Ecto neural progenitor cell (in vitro differentiated cells): ENCODE results near the gene GPC6.
"Not testable (repeated sequence)": the region's sequence is repeated elsewhere in the genome, so short reads cannot be mapped to it uniquely, and the experiment has no call there.

Experiments
- DNase-seq: peaks from one replicate; pipeline ENCODE4 v3.0.0-alpha.2; 2018; ENCODE audit warnings: low spot score

GPC6 gene

DNA sequence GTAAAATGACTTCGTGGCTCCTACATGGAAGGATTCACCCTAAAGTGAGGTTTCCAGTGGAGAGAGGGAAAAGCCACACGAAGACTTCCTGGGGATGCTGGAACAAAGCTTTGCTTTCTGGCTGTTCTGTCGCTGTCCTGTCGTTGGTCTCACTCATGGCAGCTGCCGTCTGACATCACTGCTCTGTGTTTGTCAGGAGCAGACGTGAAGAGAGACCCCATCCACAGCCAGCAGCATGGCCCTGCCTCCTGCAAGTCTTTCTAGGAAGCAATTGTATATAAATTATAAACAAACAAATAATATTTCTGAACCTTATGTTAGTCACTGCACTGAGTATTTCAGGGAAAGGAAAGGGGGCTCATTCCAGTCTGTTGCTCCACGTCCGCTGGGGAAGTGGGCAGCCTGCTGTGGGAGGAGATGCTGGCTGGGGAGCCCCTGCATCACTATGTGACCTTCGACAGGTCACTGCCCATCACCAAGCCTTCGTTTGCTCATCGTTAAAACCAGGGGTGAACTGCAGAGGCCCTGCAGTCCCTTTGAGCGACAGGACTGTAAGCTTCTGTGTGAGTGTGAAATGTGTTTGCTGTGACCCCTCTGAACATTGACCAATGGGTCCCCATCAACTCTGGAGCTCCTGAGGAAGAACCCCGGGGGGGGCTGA lies 1101.9 kb downstream of the GPC6 start:
- no peak for DNase-seq

DNA sequence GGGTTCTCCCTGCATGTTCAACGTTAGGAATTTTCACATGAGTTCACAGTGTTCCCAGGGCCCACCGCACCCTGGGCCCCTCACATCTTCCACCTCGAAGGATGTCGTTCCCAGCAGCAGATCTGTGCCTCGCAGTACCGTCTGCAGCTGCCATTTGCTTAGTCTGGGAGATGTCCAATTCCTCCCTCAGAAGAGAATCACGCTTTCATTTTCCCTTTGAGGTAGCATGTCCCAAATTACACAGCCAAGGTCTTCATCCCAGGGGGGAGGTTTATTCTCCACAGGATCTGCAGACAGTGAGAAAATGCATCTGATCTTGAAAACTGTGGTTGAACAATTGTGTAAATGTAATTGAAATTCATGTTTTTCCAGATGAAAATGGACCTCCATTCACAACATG lies 1102.7 kb downstream of the GPC6 start:
- DNase-seq, result no peak

DNA sequence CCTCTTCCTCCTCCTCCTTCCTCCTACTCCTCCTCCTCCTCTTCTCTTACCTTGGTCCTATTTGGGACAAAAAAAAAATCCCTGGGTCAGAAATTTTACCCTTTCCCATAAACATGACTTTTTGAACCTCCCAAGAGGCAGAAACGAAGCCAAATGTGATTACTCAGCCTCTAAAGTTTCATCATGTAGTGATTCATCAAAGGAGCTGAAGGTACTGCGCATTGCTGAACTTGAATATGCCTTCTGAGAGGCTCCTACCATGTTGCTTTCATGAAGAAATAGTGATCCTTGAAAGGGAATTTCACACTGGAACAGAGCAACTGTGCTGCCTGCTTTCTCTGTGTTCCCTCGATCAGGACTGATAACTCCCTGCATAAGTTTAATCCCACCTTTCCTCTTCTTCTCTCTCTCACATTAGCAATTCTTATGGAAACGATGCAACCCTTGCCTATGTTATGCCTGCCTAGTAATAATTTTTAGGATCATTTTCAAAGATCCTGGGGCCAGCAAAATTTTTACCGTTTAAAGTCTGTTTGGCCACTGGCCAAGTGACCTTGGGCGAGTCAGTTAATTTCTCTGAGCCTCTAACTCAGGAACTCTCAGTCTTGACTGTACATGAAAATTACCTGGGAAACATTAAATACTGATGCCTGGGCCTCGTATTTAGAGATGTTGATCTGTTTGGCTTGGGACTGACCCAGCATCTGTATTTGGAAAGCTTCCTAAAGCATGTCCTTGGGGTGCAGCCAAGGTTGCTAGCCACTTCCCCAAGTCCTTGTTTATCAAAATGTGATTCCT lies 1103.3 kb downstream of the GPC6 start:
- no peak for DNase-seq

DNA sequence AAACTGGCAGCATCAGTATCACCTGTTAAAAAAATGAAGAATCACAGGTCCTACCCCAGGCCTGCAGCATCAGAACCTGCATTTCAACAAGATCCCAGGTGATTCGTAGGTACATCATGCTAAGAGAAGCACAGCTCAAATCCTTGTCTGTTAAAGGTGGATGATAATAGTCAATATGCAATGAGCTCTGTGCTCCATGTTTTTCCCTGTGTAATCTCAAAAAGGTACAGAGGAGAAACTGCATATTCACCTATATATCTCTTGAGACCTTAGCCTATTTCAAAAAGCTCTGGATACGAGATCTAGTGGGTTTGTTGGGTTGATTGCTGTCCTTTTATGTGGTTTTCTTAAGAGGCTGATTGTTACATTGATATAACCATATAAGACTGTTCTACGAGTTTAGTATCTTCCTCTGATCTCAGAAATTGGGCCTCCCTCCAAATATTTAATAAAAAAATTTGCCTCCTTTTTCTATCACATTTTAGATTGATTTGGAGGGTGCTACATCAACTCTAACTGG lies 1104.0 kb downstream of the GPC6 start:
- DNase-seq, result no peak

DNA sequence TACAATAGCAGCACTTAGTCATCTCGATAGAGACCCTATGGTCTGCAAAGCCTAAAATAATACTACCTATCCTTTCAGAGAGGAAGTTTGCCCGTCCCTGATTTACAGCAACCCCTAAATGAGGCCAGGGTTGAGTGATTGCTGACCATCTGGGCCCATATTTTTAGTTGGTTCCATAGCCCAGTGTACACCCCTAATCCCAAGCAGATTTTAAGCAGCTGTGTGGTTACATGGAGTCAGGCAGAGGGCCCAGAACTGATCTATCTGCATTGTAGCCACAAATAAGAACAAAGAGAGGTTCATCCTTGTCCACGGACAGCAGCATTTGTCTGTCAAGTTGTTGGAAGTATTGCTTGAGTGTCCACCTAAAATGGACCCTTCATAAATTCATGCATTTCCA lies 1104.7 kb downstream of the GPC6 start:
- no peak for DNase-seq

DNA sequence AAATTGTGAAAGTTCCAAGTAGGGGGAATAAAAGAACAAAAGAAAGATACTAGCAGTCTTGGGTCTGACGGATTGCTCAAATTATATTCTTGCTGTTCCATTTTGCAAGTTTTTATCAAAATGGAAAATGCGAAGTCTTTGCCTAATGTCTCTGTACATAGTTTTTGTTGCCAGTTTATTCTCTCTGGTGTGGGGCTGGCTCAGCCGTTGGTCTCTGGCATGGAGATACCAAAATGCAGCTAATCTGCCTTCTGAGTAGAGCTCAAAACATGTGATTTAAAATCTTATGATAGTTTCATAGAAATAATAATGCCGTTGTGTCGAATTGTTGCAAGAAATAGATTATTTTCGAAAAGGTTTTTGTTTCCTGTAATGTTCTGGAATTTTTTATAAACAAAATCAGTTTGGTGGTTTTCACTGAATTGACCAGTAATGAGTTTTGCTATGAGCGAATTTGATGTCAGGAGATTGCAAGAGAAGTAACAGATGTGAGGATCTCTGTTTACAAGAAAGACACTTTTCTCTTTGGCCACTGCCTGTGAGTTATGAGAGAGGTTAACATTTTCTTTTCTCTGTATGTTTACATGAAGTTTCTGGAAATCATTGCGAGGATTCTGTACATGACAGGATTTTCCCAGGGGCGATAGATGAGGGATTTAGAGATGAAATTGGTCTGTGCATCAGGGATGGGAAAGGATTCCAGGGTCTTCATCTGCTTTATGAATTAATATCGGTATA lies 1105.9 kb downstream of the GPC6 start:
- DNase-seq, result no peak

DNA sequence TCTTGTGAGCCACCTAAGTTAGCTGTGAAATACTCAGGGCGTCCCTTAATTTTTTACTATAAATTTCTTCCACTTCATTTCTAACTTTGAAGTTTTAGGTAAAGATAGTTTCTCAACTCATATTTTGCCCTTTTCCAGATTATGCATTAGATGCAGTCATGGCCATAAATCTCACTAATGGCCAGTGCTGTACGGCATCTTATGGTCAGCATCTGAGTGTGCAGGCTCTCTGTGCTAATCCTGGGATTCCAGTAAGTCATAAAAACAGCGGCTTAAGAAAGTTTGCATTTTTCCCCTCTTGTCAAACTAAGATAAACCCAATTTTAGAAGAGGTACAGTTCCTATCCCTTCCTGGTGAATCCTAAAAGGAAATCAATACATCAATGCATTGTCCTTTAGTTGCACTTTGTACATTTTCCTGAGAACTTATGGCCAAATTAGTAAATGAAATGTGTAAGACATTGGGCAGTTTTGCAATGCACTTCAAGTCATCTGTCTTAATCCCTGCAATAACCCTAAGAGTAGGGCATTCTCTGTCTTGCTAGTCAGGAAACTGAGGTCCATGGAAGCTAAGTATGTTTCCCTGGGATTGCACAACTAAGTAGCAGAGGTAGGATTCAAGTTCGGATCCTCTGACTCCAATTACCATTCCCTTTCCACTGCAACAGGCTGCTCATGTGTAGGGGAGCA lies 1106.7 kb downstream of the GPC6 start:
- no peak for DNase-seq

DNA sequence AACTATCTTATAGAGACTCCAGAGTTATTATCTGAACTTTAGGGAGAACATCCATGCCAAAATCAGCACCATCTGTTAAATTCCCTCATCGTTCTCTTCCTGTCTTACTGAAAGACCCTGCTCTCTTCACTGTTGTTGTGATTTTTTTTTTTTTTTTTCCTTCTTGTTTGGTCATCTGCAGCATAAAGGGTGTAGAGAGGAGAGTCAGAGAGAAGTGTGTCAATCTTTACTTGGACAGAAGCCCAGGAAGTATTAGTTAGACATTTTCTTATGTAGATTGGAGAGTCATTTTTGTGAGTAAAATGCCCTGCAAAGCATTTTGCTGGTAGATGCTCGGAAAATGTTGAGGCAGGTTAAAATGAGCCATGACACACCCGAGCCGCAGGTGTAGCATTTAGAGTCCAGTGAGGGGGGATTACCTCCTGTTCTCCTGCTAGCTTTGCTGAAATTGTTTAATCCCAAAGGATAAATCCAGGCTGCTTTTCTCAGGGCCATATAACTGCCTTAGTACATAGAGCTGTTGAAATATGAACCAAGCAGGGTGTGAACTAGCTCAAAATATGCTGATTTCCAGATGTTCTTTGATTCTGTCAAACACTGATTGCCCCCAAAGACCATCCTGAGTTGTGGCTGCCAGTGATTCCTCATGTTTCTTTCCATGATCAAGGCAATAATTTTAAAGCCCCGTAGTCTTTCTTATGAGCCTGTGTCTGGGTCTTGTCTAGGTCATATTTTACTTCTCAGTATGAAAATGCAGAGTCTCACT lies 1109.3 kb downstream of the GPC6 start:
- no peak for DNase-seq

DNA sequence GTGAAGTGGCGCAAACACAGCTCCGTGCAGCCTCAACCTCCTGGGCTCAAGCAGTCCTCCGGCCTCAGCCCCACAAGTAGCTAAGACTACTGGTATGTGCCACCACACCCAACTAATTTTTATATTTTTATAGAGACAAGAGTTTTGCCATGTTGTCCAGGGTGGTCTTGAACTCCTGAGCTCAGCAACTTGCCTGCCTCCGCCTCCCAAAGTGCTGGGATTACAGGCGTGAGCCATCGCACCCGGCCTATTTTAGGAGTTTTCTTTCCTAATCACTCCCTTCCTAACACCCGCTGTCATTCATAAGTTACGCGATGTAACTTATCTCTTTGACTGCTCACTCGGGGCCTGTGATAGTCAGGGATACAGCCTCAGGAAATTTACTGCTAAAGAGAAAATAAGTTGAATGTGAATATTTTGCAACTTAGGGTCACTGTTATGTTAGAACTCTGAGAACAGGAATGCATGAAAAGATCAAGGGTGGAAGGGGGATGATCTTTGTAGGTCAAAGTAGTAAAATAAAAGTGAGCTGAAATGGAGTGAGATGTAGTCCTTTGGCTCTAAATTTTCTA lies 1112.6 kb downstream of the GPC6 start:
- DNase-seq, result no peak

DNA sequence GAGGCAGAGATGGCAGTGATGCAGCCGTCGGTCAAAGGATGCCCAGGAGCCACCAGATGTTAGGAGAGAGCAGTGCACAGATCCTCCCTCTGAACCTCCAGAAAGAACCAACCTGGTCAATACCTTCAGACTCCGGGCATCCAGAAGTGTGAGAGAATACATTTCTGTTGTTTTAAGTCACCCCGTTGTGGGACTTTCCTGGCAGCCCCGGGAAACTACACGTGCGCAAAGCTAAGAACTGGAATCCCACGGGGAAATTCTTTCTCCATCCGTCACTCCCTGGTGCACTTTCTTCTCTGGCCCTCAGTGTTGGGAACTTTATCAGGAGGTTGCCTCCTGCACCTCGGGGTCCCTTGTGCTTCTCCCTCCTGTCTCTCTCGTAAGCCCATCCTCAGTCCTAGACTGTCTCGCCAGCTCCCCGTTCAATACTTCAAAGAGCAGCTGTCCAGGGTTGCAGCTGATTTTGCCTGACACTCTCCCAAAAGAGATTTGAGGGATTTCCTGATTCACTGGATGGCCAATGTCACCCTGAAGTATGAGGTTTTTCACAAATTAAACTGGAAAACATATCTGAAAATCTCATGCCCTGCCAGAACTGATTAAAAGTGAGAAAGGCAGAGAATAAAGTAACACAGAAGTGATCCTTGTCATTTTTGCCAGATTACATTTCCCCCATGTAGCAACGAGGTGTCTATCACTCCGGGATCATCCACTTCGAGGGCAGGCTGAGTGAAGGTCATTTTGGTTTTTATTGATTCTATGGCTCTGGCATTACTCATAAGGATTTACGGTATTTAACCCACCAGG lies 1116.0 kb downstream of the GPC6 start:
- DNase-seq, result no peak

DNA sequence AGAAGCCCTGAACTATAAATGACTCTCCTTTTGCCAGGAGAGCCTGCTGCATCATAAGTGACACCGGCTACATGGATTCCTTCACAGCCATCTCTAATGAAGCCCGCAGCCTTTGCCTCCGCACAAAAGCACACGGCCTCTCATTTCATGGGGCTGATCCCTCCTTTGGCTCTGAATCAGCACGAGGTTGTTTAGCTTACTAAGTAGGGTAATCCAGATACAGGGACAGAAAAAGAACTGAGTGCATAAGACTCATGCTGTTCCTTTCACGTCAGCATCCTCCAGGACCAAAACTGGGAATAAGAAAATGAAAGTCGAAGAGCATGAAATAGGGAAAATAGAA lies 1116.6 kb downstream of the GPC6 start:
- DNase-seq, result peak; percentile 54

DNA sequence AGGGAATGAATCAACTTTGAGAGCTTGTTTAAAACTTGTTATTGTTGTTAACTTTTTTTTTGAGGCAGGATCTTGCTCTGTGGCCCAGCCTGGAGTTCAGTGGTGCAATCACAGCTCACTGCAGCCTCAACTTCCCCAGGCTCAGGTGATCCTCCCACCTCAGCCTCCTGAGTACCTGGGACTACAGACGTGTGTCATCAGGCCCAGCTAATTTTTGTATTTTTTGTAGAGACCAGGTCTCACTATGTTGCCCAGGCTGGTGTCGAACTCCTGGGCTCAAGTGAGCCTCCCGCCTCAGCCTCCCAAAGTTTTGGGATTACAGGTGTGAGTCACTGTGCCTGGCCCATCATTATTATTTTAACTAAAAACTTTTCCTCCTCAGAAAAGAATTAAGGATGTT lies 1117.1 kb downstream of the GPC6 start:
- DNase-seq, result not testable (repeated sequence)

DNA sequence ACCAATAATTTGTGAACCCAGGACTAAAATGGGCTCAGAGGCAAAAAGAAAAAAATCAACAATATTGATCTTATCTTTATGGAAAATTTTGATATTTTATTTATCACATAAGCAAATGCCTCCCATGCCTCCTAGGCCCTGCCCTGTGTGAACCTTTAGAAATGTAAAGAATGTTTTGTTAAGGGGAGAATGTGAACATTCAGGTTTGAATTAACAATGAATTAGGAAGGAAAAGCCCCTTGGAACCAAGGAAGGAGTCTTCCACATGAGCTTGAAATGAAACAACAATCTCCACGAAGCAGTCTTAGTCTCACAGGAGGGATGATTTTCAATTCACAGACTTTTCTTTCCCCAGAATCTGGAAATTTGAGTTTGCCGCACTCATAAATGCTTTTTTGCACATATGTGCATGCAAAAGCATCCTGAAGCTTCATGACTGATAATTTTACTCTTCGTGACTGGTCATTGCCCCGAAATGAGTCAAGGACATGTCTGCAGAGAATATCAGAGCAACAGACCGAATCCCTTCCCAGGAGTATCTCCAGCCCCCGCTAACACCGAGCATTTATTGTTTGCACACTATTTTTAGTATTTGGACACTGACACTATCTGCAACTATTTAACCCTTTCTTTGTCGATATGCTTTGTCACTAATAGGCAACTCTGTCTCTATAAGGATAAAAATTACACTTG lies 1117.7 kb downstream of the GPC6 start:
- DNase-seq, result no peak

DNA sequence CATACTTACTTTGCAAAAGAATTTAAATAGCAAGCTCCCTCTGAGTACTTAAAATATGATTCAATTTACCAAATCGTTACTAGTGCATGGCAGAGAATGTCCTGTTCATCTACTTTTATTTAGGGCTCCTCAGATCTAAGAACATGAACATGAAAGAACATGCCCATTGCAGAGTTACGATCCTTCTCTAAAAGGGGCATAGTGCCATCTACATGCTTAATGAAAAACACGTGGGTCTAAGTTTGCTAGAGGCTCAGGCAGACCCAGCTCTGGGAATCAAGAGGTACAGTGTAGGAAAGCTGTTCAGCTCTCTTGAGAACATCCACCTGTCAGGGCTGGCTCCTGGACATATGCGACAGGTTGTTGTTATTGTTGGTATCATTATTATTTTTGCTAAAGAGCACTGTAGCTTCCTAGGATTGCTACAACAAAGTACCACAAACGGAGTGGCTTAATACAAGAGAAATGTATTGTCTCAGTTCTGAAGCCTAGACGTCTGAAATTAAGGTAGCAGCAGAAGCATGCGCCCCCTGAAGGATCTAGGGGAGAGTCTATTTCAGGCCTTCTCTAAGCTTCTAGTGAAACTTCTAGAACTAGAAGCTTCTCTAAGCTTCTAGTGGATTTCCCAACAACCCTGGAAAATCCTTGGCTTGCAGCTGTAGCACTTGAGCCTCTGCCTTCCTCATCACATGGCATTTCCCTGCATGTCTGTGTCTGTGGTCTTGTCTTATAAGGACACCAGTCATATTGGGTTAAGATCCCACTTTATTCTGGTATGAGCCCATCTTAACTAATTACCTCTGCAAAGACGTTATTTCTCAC lies 1119.0 kb downstream of the GPC6 start:
- DNase-seq, result no peak

DNA sequence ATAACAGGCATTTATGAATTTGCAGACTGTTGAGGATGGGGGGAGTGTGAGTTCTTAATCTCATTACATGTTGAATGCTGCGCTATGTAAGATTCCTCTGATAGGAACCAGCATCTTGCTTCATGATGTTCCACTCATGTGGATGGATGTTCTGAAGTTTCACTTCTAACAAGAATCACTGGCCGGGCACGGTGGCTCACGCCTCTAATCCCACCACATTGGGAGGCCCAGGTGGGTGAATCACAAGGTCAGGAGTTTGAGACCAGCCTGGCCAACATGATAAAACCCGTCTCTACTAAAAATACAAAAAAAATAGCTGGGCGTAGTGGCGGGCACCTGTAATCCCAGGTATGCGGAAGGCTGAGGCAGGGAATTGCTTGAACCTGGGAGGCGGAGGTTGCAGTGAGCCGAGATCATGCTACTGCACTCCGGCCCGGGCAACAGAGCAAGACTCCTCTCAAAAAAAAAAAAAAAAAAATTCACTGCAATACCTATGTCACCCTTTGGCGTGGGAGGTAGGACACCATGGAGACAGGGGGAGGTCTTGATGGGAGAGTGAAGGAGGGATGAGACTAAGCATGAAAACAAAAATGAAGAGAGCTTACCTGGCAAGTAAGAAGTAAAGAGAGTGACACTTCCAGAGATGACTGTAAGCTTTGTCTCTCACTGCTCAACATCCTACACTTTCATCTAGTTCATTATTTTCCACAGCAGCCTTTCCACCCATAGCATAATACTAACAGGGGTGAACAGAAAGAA lies 1119.8 kb downstream of the GPC6 start:
- no peak for DNase-seq

DNA sequence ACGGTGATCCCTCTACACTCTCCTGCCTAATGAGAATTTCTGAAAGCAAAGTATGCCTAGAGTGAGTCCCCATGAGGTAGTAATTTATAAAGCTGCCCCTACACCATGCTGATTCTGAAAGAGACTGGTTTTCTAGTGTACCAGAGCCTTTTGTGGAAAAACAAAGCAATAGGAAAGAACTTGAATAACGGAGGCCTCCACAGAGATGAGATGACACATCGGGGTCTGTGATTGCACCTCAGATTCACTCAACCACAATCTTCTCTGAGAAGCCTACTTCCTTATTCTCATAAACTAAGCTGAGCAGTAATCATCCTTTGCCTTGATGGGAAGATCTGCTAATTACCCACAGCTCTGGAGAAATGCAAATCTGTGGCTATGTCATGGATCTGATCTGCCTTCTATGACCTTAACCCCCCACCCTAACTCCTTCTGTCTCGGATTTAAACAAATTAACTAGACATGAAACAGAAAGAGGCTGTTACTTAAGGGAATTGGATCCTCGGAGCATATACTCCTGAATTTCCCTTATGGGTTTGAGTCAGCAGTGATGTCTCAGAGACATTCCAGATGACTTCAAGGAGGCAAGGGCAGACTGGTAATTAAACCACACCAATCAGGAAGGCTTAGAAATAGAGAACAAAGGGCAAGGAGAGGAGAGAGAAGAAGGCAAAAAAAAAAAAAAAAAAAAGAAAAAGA lies 1124.8 kb downstream of the GPC6 start:
- DNase-seq, result no peak

DNA sequence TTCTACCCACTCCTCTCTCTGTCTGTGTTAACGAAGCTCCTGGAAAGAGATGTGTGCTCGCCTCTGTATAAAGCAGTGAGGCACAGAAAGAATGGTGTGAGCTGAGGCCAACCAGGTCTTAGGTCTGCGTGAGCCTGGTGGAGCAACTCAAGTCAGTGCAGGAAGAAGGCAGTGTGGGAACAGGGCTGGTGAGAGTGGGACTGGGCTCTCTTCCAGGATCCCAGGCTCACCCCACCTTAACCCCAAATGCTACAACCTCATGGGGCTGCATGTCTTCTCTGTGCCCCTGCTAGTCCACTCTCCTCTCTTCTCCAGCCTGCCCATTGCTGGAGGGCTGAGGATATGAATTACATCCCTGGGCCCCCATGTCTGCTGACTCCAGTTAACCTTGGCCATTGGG lies 1125.5 kb downstream of the GPC6 start:
- DNase-seq, result no peak
